Mesenchymal stem cell (in vitro differentiated cells and primary cell): ENCODE data around the gene SAA1.
"Not testable (repeated sequence)": the region's sequence is repeated elsewhere in the genome, so short reads cannot be mapped to it uniquely, and the experiment has no call there.

Experiments
- DNase-seq: peaks from one replicate; pipeline ENCODE4 v3.0.0-alpha.2; 2013
- H2AFZ ChIP-seq: one replicate; pipeline ENCODE4 v1.6.1; 2013; ENCODE audit warnings: low read depth, mild to moderate bottlenecking, control low read depth, inconsistent platforms, low read length, moderate library complexity
- H2AK5ac ChIP-seq: 2 replicates; pipeline ENCODE4 v1.6.1; 2013; ENCODE audit warnings: low read length, moderate library complexity, mild to moderate bottlenecking, inconsistent platforms; ENCODE audit not compliant: severe bottlenecking
- H2BK120ac ChIP-seq: one replicate; pipeline ENCODE4 v1.6.1; 2013; ENCODE audit warnings: low read depth, mild to moderate bottlenecking, inconsistent platforms, low read length, moderate library complexity
- H2BK12ac ChIP-seq, 2 experiments: one replicate each; pipeline ENCODE4 v1.6.1; 2013; ENCODE audit warnings: inconsistent platforms in 2 of 2, low read length in 2 of 2, mild to moderate bottlenecking in 2 of 2, moderate library complexity in 2 of 2, control low read depth in 1 of 2
- H2BK15ac ChIP-seq: one replicate; pipeline ENCODE4 v1.6.1; 2013; ENCODE audit warnings: mild to moderate bottlenecking, low read depth, inconsistent platforms; ENCODE audit not compliant: poor library complexity, severe bottlenecking
- H2BK5ac ChIP-seq: 2 replicates; pipeline ENCODE4 v1.6.1; 2013; ENCODE audit warnings: low read depth, mild to moderate bottlenecking, low read length, control low read depth, inconsistent platforms; ENCODE audit not compliant: poor library complexity, severe bottlenecking
- H3K14ac ChIP-seq, 2 experiments: one replicate each; pipeline ENCODE4 v1.6.1; 2013; ENCODE audit warnings: inconsistent platforms in 2 of 2, low read length in 2 of 2, control low read depth in 1 of 2, mild to moderate bottlenecking in 1 of 2, moderate library complexity in 1 of 2
- H3K18ac ChIP-seq, 2 experiments: one replicate each; pipeline ENCODE4 v1.6.1; 2013; ENCODE audit warnings: inconsistent platforms in 2 of 2, low read length in 2 of 2, control low read depth in 1 of 2, low read depth in 1 of 2, mild to moderate bottlenecking in 1 of 2
- H3K23ac ChIP-seq, 2 experiments: one replicate each; pipeline ENCODE4 v1.6.1; 2013; ENCODE audit warnings: inconsistent platforms in 2 of 2, low read length in 2 of 2, mild to moderate bottlenecking in 2 of 2, moderate library complexity in 2 of 2, control low read depth in 1 of 2
- H3K27ac ChIP-seq: 2 replicates; pipeline ENCODE4 v1.5.1; 2013; ENCODE audit warnings: mild to moderate bottlenecking, moderate library complexity, low read length, control low read depth, inconsistent platforms; ENCODE audit not compliant: poor library complexity, severe bottlenecking
- H3K27me3 ChIP-seq, 2 experiments: 2 replicates each; pipeline versions ENCODE4 v1.6.1 to v1.7.0; 2013; ENCODE audit warnings: low read length in 2 of 2, mild to moderate bottlenecking in 2 of 2, moderate library complexity in 2 of 2, control low read depth in 1 of 2, inconsistent platforms in 1 of 2; ENCODE audit not compliant: control insufficient read depth in 1 of 2, insufficient read depth in 1 of 2
- H3K36me3 ChIP-seq, 2 experiments: 2 replicates each; pipeline versions ENCODE4 v1.6.1 to v1.7.0; 2013; ENCODE audit warnings: low read length in 2 of 2, control low read depth in 1 of 2, inconsistent platforms in 1 of 2, low read depth in 1 of 2, mild to moderate bottlenecking in 1 of 2; ENCODE audit not compliant: insufficient read depth in 2 of 2, control insufficient read depth in 1 of 2
- H3K4ac ChIP-seq, 2 experiments: one replicate each; pipeline ENCODE4 v1.6.1; 2013; ENCODE audit warnings: inconsistent platforms in 2 of 2, low read length in 2 of 2, mild to moderate bottlenecking in 2 of 2, moderate library complexity in 2 of 2, control low read depth in 1 of 2, low read depth in 1 of 2
- H3K4me1 ChIP-seq: 2 replicates; pipeline ENCODE4 v1.6.1; 2013; ENCODE audit warnings: low read depth, low read length, control low read depth; ENCODE audit not compliant: control insufficient read depth, insufficient read depth
- H3K4me2 ChIP-seq: 2 replicates; pipeline ENCODE4 v1.6.1; 2013; ENCODE audit warnings: low read length, mild to moderate bottlenecking, inconsistent platforms; ENCODE audit not compliant: poor library complexity, severe bottlenecking
- H3K4me3 ChIP-seq, 2 experiments: 2 replicates each; pipeline versions ENCODE4 v1.5.1 to v1.7.0; 2013; ENCODE audit warnings: low read length in 2 of 2, mild to moderate bottlenecking in 2 of 2, control low read depth in 1 of 2, low read depth in 1 of 2; ENCODE audit not compliant: insufficient read depth in 1 of 2
- H3K79me1 ChIP-seq: replicated peaks from 2 replicates; pipeline ENCODE4 v1.6.1; 2013; ENCODE audit warnings: mild to moderate bottlenecking, control low read depth, low read length, inconsistent platforms; ENCODE audit not compliant: poor library complexity, severe bottlenecking
- H3K9ac ChIP-seq: 2 replicates; pipeline ENCODE4 v1.7.0; 2013; ENCODE audit warnings: mild to moderate bottlenecking, low read length, moderate library complexity
- H3K9me3 ChIP-seq: 2 replicates; pipeline ENCODE4 v1.7.0; 2013; ENCODE audit warnings: mild to moderate bottlenecking, low read length; ENCODE audit not compliant: control insufficient read depth
- H4K8ac ChIP-seq: one replicate; pipeline ENCODE4 v1.6.1; 2013; ENCODE audit warnings: inconsistent platforms, mild to moderate bottlenecking, low read length, moderate library complexity
- H4K91ac ChIP-seq: one replicate; pipeline ENCODE4 v1.6.1; 2013; ENCODE audit warnings: mild to moderate bottlenecking, low read length, inconsistent platforms
- WGBS: methylation state at CpG from one replicate; pipeline ENCODE4 v1.1.7; 2013; ENCODE audit warnings: mixed read lengths; 5-methylcytosine and 5-hydroxymethylcytosine counted together

Gene SAA1

DNA sequence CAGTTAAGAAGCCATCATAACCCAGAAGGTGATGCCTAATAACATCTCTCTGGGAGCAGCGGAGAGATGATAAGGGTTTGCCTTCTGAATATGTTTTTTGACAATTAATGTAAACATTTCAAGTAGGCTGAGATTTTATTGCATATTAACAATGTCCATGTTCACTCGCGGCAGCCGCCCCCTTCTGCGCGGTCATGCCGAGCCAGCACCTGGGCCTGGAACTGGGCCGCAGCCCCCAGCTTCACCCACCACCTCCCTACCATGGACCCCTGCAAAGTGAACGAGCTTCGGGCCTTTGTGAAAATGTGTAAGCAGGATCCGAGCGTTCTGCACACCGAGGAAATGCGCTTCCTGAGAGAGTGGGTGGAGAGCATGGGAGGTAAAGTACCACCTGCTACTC is 4.3 kb upstream of the SAA1 start:
- no peak overlapping the region for H3K9ac ChIP-seq
- no peak overlapping the region for H3K4me3 ChIP-seq
- no peaks in the 10 kb centered on the region for H3K36me3 ChIP-seq
- no peak for DNase-seq
- no peak overlapping the region for H2BK5ac ChIP-seq
- 93% methylated on average over 6 of the region's 14 CpGs for WGBS
- H3K79me1 ChIP-seq, result no peaks in the 10 kb centered on the region
- no peak overlapping the region for H2AFZ ChIP-seq
- H2AK5ac ChIP-seq, result no peak overlapping the region
- H3K4me2 ChIP-seq, result no peak overlapping the region
- H4K8ac ChIP-seq, result no peak overlapping the region
- no peak overlapping the region for H3K23ac ChIP-seq
- no peak overlapping the region for H3K4ac ChIP-seq
- no peak overlapping the region for H2BK12ac ChIP-seq
- peaks cover 4% of the 10 kb centered on the region for H3K4me1 ChIP-seq
- no peaks in the 10 kb centered on the region for H3K9me3 ChIP-seq
- no peak overlapping the region for H3K14ac ChIP-seq
- no peak overlapping the region for H2BK15ac ChIP-seq
- no peak overlapping the region for H3K18ac ChIP-seq
- H2BK120ac ChIP-seq, result no peak overlapping the region
- H3K27ac ChIP-seq, result no peak overlapping the region
- H3K27me3 ChIP-seq, result peaks cover 16 to 31% of the 10 kb centered on the region in 2 experiments
- no peak overlapping the region for H4K91ac ChIP-seq

GRCh38 chr11:18262681-18263350 is 3.2 kb upstream of the SAA1 start:
- not testable (repeated sequence) for H4K91ac ChIP-seq, H2BK5ac ChIP-seq, H2AFZ ChIP-seq, H3K9me3 ChIP-seq, H2AK5ac ChIP-seq, H3K9ac ChIP-seq, H3K79me1 ChIP-seq, H3K4ac ChIP-seq, H2BK120ac ChIP-seq, H3K4me2 ChIP-seq, H3K36me3 ChIP-seq, H2BK12ac ChIP-seq, H3K14ac ChIP-seq, H4K8ac ChIP-seq, H3K4me3 ChIP-seq, H3K23ac ChIP-seq, H3K18ac ChIP-seq, H3K4me1 ChIP-seq, H3K27ac ChIP-seq, DNase-seq, H2BK15ac ChIP-seq
- peaks cover 15 to 31% of the 10 kb centered on the region in 2 experiments for H3K27me3 ChIP-seq
- 71% methylated on average over 6 of the region's 8 CpGs for WGBS

DNA sequence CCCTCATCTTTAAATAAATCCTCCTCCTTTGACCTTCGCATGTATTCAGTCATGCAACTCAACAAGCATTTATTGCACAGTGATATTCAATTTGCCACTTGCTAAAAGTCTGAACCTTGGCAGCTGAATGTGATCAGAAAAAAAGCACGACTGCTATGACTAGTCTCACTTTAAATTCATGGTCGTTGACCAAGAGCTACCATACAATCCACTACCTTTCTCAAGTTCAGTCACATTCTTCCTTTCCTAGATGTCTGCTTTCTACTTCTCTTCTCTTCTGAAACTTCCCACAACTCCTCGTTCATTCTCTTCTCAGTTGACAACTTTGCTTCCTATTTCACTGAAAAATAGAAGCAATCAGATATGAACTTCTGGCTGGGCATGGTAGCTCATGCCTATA is 2.0 kb upstream of the SAA1 start:
- no peak overlapping the region for H3K4ac ChIP-seq
- WGBS, result 62% methylated on average over 4 of the region's 4 CpGs
- H3K9me3 ChIP-seq, result no peaks in the 10 kb centered on the region
- no peak overlapping the region for H2AK5ac ChIP-seq
- no peak for DNase-seq
- H2AFZ ChIP-seq, result no peak overlapping the region
- H3K14ac ChIP-seq, result no peak overlapping the region
- H3K9ac ChIP-seq, result no peak overlapping the region
- no peak overlapping the region for H3K27ac ChIP-seq
- H2BK5ac ChIP-seq, result no peak overlapping the region
- H3K23ac ChIP-seq, result no peak overlapping the region
- H3K18ac ChIP-seq, result no peak overlapping the region
- no peak overlapping the region for H2BK15ac ChIP-seq
- no peak overlapping the region for H3K4me2 ChIP-seq
- H4K8ac ChIP-seq, result no peak overlapping the region
- no peak overlapping the region for H2BK120ac ChIP-seq
- H3K79me1 ChIP-seq, result no peaks in the 10 kb centered on the region
- H3K36me3 ChIP-seq, result no peaks in the 10 kb centered on the region
- peaks cover 4% of the 10 kb centered on the region for H3K4me1 ChIP-seq
- no peak overlapping the region for H4K91ac ChIP-seq
- no peak overlapping the region for H2BK12ac ChIP-seq
- peaks cover 15 to 31% of the 10 kb centered on the region in 2 experiments for H3K27me3 ChIP-seq
- H3K4me3 ChIP-seq, result no peak overlapping the region

DNA sequence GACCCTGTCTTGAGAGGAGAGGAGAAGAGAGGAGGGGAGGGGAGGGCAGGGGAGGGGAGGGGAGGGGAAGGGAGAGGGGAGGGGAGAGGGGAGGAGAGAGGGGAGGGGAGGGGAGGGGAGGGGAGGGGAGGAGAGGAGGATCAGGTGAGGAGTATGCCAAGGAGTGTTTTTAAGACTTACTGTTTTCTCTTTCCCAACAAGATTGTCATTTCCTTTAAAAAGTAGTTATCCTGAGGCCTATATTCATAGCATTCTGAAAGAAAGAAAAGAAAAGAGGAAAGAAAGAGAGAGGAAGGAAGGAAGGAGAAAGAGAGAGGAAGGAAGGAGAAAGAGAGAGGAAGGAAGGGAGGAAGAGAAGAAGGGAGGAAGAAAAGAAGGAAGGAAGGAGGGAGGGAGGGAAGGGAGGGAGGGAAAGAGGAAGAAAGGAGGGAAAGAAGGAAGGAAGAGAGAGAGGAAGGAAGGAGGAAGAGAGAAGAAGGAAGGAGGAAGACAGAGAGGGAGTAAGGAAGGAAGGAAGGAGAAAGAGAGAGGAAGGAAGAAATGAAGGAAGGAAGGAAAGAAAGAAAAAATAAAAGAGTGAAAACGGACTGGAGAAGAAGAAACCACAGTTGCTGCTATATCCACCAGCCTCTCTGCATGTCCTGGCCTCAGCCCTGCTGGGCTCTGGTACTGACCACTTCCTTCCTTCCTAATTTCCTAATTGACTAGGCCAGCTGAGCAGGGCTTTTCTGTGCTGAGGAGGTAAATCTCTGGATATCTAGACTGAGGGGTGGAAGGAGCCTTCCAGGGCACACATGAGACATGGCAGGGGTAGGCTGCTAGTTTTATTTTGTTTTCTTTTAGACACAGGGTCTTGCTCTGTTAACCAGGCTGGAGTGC is 1.1 kb upstream of the SAA1 start:
- H3K9ac ChIP-seq, result no peak overlapping the region
- H3K14ac ChIP-seq, result no peak overlapping the region
- no peak overlapping the region for H3K27ac ChIP-seq
- no peaks in the 10 kb centered on the region for H3K9me3 ChIP-seq
- no peak overlapping the region for H3K18ac ChIP-seq
- H3K4me2 ChIP-seq, result no peak overlapping the region
- no peak overlapping the region for H4K8ac ChIP-seq
- no peak overlapping the region for H2AK5ac ChIP-seq
- no peak overlapping the region for H2BK12ac ChIP-seq
- DNase-seq, result no peak
- H4K91ac ChIP-seq, result no peak overlapping the region
- H2BK120ac ChIP-seq, result no peak overlapping the region
- H3K4ac ChIP-seq, result no peak overlapping the region
- no peaks in the 10 kb centered on the region for H3K36me3 ChIP-seq
- H2BK5ac ChIP-seq, result no peak overlapping the region
- WGBS, result 100% methylated on average over 1 of the region's 1 CpG
- no peak overlapping the region for H3K4me3 ChIP-seq
- H3K79me1 ChIP-seq, result no peaks in the 10 kb centered on the region
- no peak overlapping the region for H2BK15ac ChIP-seq
- peaks cover 8 to 26% of the 10 kb centered on the region in 2 experiments for H3K27me3 ChIP-seq
- H3K23ac ChIP-seq, result no peak overlapping the region
- H2AFZ ChIP-seq, result no peak overlapping the region
- peaks cover 4% of the 10 kb centered on the region for H3K4me1 ChIP-seq
